NT2/D1 (cell line): ENCODE measurements around the gene EZH2.

ENCODE experiments used
- DNase-seq: peaks from one replicate; pipeline ENCODE4 v3.0.0-alpha.2; 2011; ENCODE audit warnings: low read depth, low spot score
- H3K27me3 ChIP-seq: 2 replicates; pipeline ENCODE4 v1.6.0; 2011; ENCODE audit warnings: mild to moderate bottlenecking; ENCODE audit not compliant: insufficient read length, insufficient read depth
- H3K36me3 ChIP-seq: 2 replicates; pipeline ENCODE4 v1.6.1; 2011; ENCODE audit warnings: mild to moderate bottlenecking, low read length, mixed read lengths; ENCODE audit not compliant: insufficient read depth, insufficient read length
- H3K4me1 ChIP-seq: 2 replicates; pipeline ENCODE4 v1.5.1; 2011; ENCODE audit not compliant: insufficient read depth, insufficient read length
- H3K4me3 ChIP-seq: 2 replicates; pipeline ENCODE4 v1.5.1; 2011; ENCODE audit warnings: low read depth; ENCODE audit not compliant: insufficient read length
- H3K9ac ChIP-seq: 2 replicates; pipeline ENCODE4 v1.6.0; 2011; ENCODE audit warnings: low read depth; ENCODE audit not compliant: insufficient read length
- H3K9me3 ChIP-seq: 2 replicates; pipeline ENCODE4 v1.5.1; 2011; ENCODE audit warnings: mild to moderate bottlenecking, low read length; ENCODE audit not compliant: insufficient read depth
- SUZ12 ChIP-seq: IDR thresholded peaks from 2 replicates; pipeline ENCODE4 v1.6.1; 2011; ENCODE audit not compliant: insufficient read length, insufficient read depth; ENCODE audit errors: extremely low read depth
- YY1 ChIP-seq: IDR thresholded peaks from 2 replicates; pipeline ENCODE4 v1.6.1; 2011; ENCODE audit not compliant: insufficient read length, insufficient read depth
- ZNF274 ChIP-seq: IDR thresholded peaks from 2 replicates; pipeline ENCODE4 v1.6.1; 2011; ENCODE audit warnings: mild to moderate bottlenecking, low read depth, low read length

The EZH2 gene

GRCh38 chr7:148835854-148836253 lies 48.2 kb downstream of the EZH2 start:
- peaks cover 15% of the 10 kb centered on the region for H3K36me3 ChIP-seq
- H3K4me1 ChIP-seq, result no peaks in the 10 kb centered on the region
- no peak overlapping the region for H3K9ac ChIP-seq
- TF ChIP-seq YY1 (no peak), ZNF274 (no peak), SUZ12 (no peak)
- H3K4me3 ChIP-seq, result no peak overlapping the region
- no peak for DNase-seq
- no peaks in the 10 kb centered on the region for H3K9me3 ChIP-seq
- no peaks in the 10 kb centered on the region for H3K27me3 ChIP-seq

GRCh38 chr7:148834605-148835004 lies 49.5 kb downstream of the EZH2 start:
- DNase-seq, result no peak
- H3K9me3 ChIP-seq, result no peaks in the 10 kb centered on the region
- no peaks in the 10 kb centered on the region for H3K27me3 ChIP-seq
- TF ChIP-seq SUZ12, result no peak
- no peak for TF ChIP-seq YY1
- no peak for TF ChIP-seq ZNF274
- H3K4me3 ChIP-seq, result no peak overlapping the region
- no peak overlapping the region for H3K9ac ChIP-seq
- peaks cover 22% of the 10 kb centered on the region for H3K36me3 ChIP-seq
- no peaks in the 10 kb centered on the region for H3K4me1 ChIP-seq

- no peak for TF ChIP-seq YY1
- TF ChIP-seq ZNF274, result no peak
- TF ChIP-seq SUZ12, result no peak
- DNase-seq, result no peak
- Histone ChIP-seq H3K9me3 (no peaks in the 10 kb centered on the region), H3K4me3 (no peak overlapping the region), H3K9ac (no peak overlapping the region), H3K27me3 (no peaks in the 10 kb centered on the region), H3K4me1 (no peaks in the 10 kb centered on the region), H3K36me3 (peaks cover 32% of the 10 kb centered on the region)
These were observed 52.3 kb downstream of the EZH2 start for GRCh38 chr7:148831782-148832181.

- peaks cover 33% of the 10 kb centered on the region for H3K36me3 ChIP-seq
- H3K27me3 ChIP-seq, result no peaks in the 10 kb centered on the region
- DNase-seq, result no peak
- TF ChIP-seq YY1, result no peak
- TF ChIP-seq SUZ12, result no peak
- no peak for TF ChIP-seq ZNF274
- H3K9me3 ChIP-seq, result no peaks in the 10 kb centered on the region
- no peaks in the 10 kb centered on the region for H3K4me1 ChIP-seq
- no peak overlapping the region for H3K9ac ChIP-seq
- no peak overlapping the region for H3K4me3 ChIP-seq
These were observed 53.0 kb downstream of the EZH2 start for GRCh38 chr7:148830897-148831692.

GRCh38 chr7:148828965-148829364 lies 55.1 kb downstream of the EZH2 start:
- Histone ChIP-seq H3K27me3 (no peaks in the 10 kb centered on the region), H3K4me1 (no peaks in the 10 kb centered on the region), H3K36me3 (peaks cover 45% of the 10 kb centered on the region), H3K9me3 (no peaks in the 10 kb centered on the region), H3K4me3 (no peak overlapping the region), H3K9ac (no peak overlapping the region)
- no peak for TF ChIP-seq ZNF274
- no peak for TF ChIP-seq SUZ12
- TF ChIP-seq YY1, result no peak
- DNase-seq, result no peak

- Histone ChIP-seq H3K27me3 (no peaks in the 10 kb centered on the region), H3K4me3 (no peak overlapping the region), H3K9ac (no peak overlapping the region), H3K36me3 (peaks cover 39% of the 10 kb centered on the region), H3K9me3 (no peaks in the 10 kb centered on the region), H3K4me1 (no peaks in the 10 kb centered on the region)
- no peak for TF ChIP-seq YY1
- no peak for DNase-seq
These were observed 58.8 kb downstream of the EZH2 start for GRCh38 chr7:148825338-148825737.

GRCh38 chr7:148824864-148825263 lies 59.2 kb downstream of the EZH2 start:
- no peak for DNase-seq
- Histone ChIP-seq H3K27me3 (no peaks in the 10 kb centered on the region), H3K4me3 (no peak overlapping the region), H3K36me3 (peaks cover 39% of the 10 kb centered on the region), H3K4me1 (no peaks in the 10 kb centered on the region), H3K9ac (no peak overlapping the region), H3K9me3 (no peaks in the 10 kb centered on the region)
- no peak for TF ChIP-seq ZNF274
- TF ChIP-seq SUZ12, result no peak
- no peak for TF ChIP-seq YY1

- H3K9me3 ChIP-seq, result no peaks in the 10 kb centered on the region
- H3K36me3 ChIP-seq, result peaks cover 40% of the 10 kb centered on the region
- no peak overlapping the region for H3K9ac ChIP-seq
- H3K27me3 ChIP-seq, result no peaks in the 10 kb centered on the region
- no peaks in the 10 kb centered on the region for H3K4me1 ChIP-seq
- no peak for TF ChIP-seq SUZ12
- no peak for TF ChIP-seq ZNF274
- TF ChIP-seq YY1, result no peak
- no peak overlapping the region for H3K4me3 ChIP-seq
- no peak for DNase-seq
These were observed 62.7 kb downstream of the EZH2 start for GRCh38 chr7:148821422-148821821.
